H1 (cell line): ENCODE results near the gene KCNMB2. TPM values are rescaled to one million over a fixed set of nuclear protein-coding genes. Genes with fewer than 3 reads are reported as not detected.

Source experiments
- CTCF ChIA-PET: fragments of 300-600 bp; sonication (Branson Sonifier 250); formaldehyde crosslinking; loops from one replicate; lab custom pipeline; 2021; ENCODE audit not compliant: partially characterized antibody; lab: Charles Lee
- POLR2A ChIA-PET: fragments of 300-600 bp; sonication (Branson Sonifier 250); formaldehyde crosslinking; loops from one replicate; lab custom pipeline; 2021; ENCODE audit warnings: inconsistent platforms; ENCODE audit not compliant: partially characterized antibody; lab: Charles Lee
- DNase-seq, 2 experiments: peaks; one replicate each; pipeline versions ENCODE4 v3.0.0 to v3.0.0-alpha.2; 2010 to 2022; ENCODE audit warnings: low spot score in 2 of 2, low read depth in 1 of 2, mixed read lengths in 1 of 2
- FAIRE-seq: peaks from 2 replicates; lab custom pipeline; 2011; peaks lifted over from hg19 to GRCh38; lab: Jason Lieb, UNC
- H2AFZ ChIP-seq: 2 replicates; pipeline ENCODE4 v1.8.1; 2012; ENCODE audit warnings: low read length, inconsistent platforms
- H2AK5ac ChIP-seq: 2 replicates; pipeline ENCODE4 v1.6.1; 2013; ENCODE audit warnings: low read depth, low read length
- H2BK120ac ChIP-seq: replicated peaks from 2 replicates; pipeline ENCODE3; 2013; ENCODE audit warnings: low read depth, low read length, inconsistent platforms
- H2BK12ac ChIP-seq: 2 replicates; pipeline ENCODE4 v1.6.1; 2013; ENCODE audit warnings: low read depth, low read length
- H2BK15ac ChIP-seq: 2 replicates; pipeline ENCODE4 v1.6.1; 2013; ENCODE audit warnings: low read length
- H2BK20ac ChIP-seq: 2 replicates; pipeline ENCODE4 v1.6.1; 2013; ENCODE audit warnings: low read length
- H2BK5ac ChIP-seq: 2 replicates; pipeline ENCODE4 v1.6.1; 2013; ENCODE audit warnings: low read depth, low read length
- H3K14ac ChIP-seq: 2 replicates; pipeline ENCODE4 v1.6.1; 2013; ENCODE audit warnings: inconsistent platforms; ENCODE audit not compliant: insufficient read length
- H3K18ac ChIP-seq: 2 replicates; pipeline ENCODE4 v1.6.1; 2013; ENCODE audit warnings: low read length; ENCODE audit errors: extremely low read depth
- H3K23ac ChIP-seq: 2 replicates; pipeline ENCODE4 v1.6.1; 2013; ENCODE audit warnings: inconsistent platforms; ENCODE audit not compliant: insufficient read length
- H3K23me2 ChIP-seq: 2 replicates; pipeline ENCODE4 v1.6.1; 2013; ENCODE audit warnings: low read depth, low read length
- H3K27ac ChIP-seq: 2 replicates; pipeline ENCODE4 v1.6.1; 2011; ENCODE audit warnings: low read depth, low read length, inconsistent platforms
- H3K27me3 ChIP-seq, 4 experiments: replicated peaks in 1 of 4; 1 replicate in 1 of 4; 2 replicates in 3 of 4; pipeline versions ENCODE4 v1.6.1 to v1.8.1; 2011 to 2013; ENCODE audit warnings: low read length in 3 of 4, mild to moderate bottlenecking in 3 of 4, inconsistent platforms in 2 of 4, mixed read lengths in 2 of 4, moderate library complexity in 1 of 4; ENCODE audit not compliant: control insufficient read depth in 3 of 4, insufficient read depth in 3 of 4; ENCODE audit errors: extremely low read depth in 1 of 4
- H3K36me3 ChIP-seq, 4 experiments: 2 replicates each; pipeline versions ENCODE4 v1.6.1 to v1.8.1; 2011 to 2013; ENCODE audit warnings: mild to moderate bottlenecking in 4 of 4, low read length in 3 of 4, moderate library complexity in 2 of 4, control low read depth in 1 of 4, inconsistent platforms in 1 of 4; ENCODE audit not compliant: insufficient read depth in 4 of 4, control insufficient read depth in 2 of 4
- H3K4ac ChIP-seq: replicated peaks from 2 replicates; pipeline ENCODE3; 2013; ENCODE audit warnings: low read length, low read depth, mixed read lengths, inconsistent platforms; ENCODE audit not compliant: insufficient read length
- H3K4me1 ChIP-seq, 4 experiments: replicated peaks in 1 of 4; 1 replicate in 1 of 4; 2 replicates in 3 of 4; pipeline versions ENCODE4 v1.6.1 to v1.8.1; 2011 to 2013; ENCODE audit warnings: low read length in 3 of 4, inconsistent platforms in 2 of 4, mixed read lengths in 1 of 4; ENCODE audit not compliant: insufficient read depth in 4 of 4, control insufficient read depth in 3 of 4
- H3K4me2 ChIP-seq, 2 experiments: 2 replicates each; pipeline versions ENCODE4 v1.6.1 to v1.8.1; 2011 to 2013; ENCODE audit warnings: low read depth in 2 of 2, low read length in 2 of 2, control low read depth in 1 of 2, inconsistent platforms in 1 of 2, mild to moderate bottlenecking in 1 of 2; ENCODE audit not compliant: insufficient read depth in 1 of 2
- H3K4me3 ChIP-seq, 4 experiments: fragments of 200-600, 300-600 bp in 1 of 4; sonication (generic), shearing (Covaris generic), sonication (Bioruptor Twin) in 1 of 4; 2 replicates each; pipeline versions ENCODE4 v1.5.1 to v1.8.1; 2011 to 2016; ENCODE audit warnings: low read length in 4 of 4, low read depth in 3 of 4, control low read depth in 2 of 4, inconsistent platforms in 2 of 4, mild to moderate bottlenecking in 2 of 4, mixed read lengths in 1 of 4, moderate library complexity in 1 of 4; ENCODE audit not compliant: insufficient read depth in 2 of 4; ENCODE audit errors: extremely low read depth in 1 of 4
- H3K56ac ChIP-seq: replicated peaks from 2 replicates; pipeline ENCODE3; 2013; ENCODE audit warnings: low read depth, mild to moderate bottlenecking, mixed read lengths, low read length, inconsistent platforms; ENCODE audit not compliant: insufficient read length
- H3K79me1 ChIP-seq: 2 replicates; pipeline ENCODE4 v1.6.1; 2013; ENCODE audit warnings: low read depth, low read length, control low read depth
- H3K79me2 ChIP-seq, 2 experiments: 2 replicates each; pipeline versions ENCODE4 v1.6.1 to v1.8.1; 2012 to 2013; ENCODE audit warnings: low read length in 2 of 2, mild to moderate bottlenecking in 2 of 2, inconsistent platforms in 1 of 2; ENCODE audit not compliant: insufficient read depth in 2 of 2, control insufficient read depth in 1 of 2
- H3K9ac ChIP-seq, 4 experiments: replicated peaks in 1 of 4; 1 replicate in 1 of 4; 2 replicates in 3 of 4; pipeline versions ENCODE4 v1.6.1 to v1.8.1; 2011 to 2013; ENCODE audit warnings: low read depth in 3 of 4, low read length in 3 of 4, control low read depth in 2 of 4, mild to moderate bottlenecking in 2 of 4, moderate library complexity in 2 of 4, inconsistent platforms in 1 of 4; ENCODE audit errors: extremely low read depth in 1 of 4
- H3K9me3 ChIP-seq, 2 experiments: 2 replicates each; pipeline versions ENCODE4 v1.6.1 to v1.8.1; 2012 to 2013; ENCODE audit warnings: mild to moderate bottlenecking in 2 of 2, moderate library complexity in 2 of 2, control low read depth in 1 of 2, inconsistent platforms in 1 of 2, low read depth in 1 of 2, low read length in 1 of 2, mixed read lengths in 1 of 2; ENCODE audit not compliant: insufficient read depth in 2 of 2
- H4K20me1 ChIP-seq, 2 experiments: replicated peaks in 1 of 2; 2 replicates each; pipeline versions ENCODE3 to v1.8.1; 2011 to 2013; ENCODE audit warnings: inconsistent platforms in 2 of 2, low read length in 2 of 2, mild to moderate bottlenecking in 1 of 2; ENCODE audit not compliant: insufficient read depth in 2 of 2, control insufficient read depth in 1 of 2
- H4K5ac ChIP-seq: 2 replicates; pipeline ENCODE4 v1.6.1; 2013; ENCODE audit warnings: low read length, low read depth, mixed read lengths, inconsistent platforms; ENCODE audit not compliant: insufficient read length
- H4K8ac ChIP-seq: 2 replicates; pipeline ENCODE4 v1.8.0; 2013; ENCODE audit warnings: mild to moderate bottlenecking, moderate library complexity, low read length, inconsistent platforms; ENCODE audit not compliant: insufficient read depth; ENCODE audit errors: extremely low read depth
- H4K91ac ChIP-seq: replicated peaks from 2 replicates; pipeline ENCODE3; 2013; ENCODE audit warnings: low read length, mixed read lengths, inconsistent platforms; ENCODE audit not compliant: insufficient read length
- ASH2L ChIP-seq: fragments of 200-600, 300-600 bp; sonication (generic); IDR thresholded peaks from one replicate; pipeline ENCODE4 v1.7.1; 2017; ENCODE audit warnings: low read length
- BACH1 ChIP-seq: IDR thresholded peaks from 2 replicates; pipeline ENCODE4 v1.6.1; 2012; ENCODE audit warnings: low read length, improper control_type of control experiment
- BRCA1 ChIP-seq: IDR thresholded peaks from 2 replicates; pipeline ENCODE4 v1.6.1; 2012; ENCODE audit warnings: low read depth, low read length, improper control_type of control experiment
- MAFK ChIP-seq: IDR thresholded peaks from 2 replicates; pipeline ENCODE4 v1.6.1; 2012; ENCODE audit warnings: low read depth, mild to moderate bottlenecking, improper control_type of control experiment, low read length
- SIX5 ChIP-seq: IDR thresholded peaks from 2 replicates; pipeline ENCODE4 v1.6.1; 2011; ENCODE audit warnings: mild to moderate bottlenecking, low read depth, low read length
- WGBS, 2 experiments: shearing (Covaris generic) in 1 of 2; methylation state at CpG; one replicate each; pipeline versions ENCODE4 v1.1.6 to v1.1.7; 2013 to 2015; ENCODE audit warnings: low lambda C conversion rate in 2 of 2, mixed read lengths in 2 of 2, inconsistent platforms in 1 of 2, low coverage in 1 of 2, missing lambda C conversion rate in 1 of 2; ENCODE audit not compliant: insufficient replicate concordance in 2 of 2, insufficient coverage in 1 of 2, insufficient read length in 1 of 2; ENCODE audit errors: extremely low coverage in 1 of 2, missing lambda C conversion rate in 1 of 2; 5-methylcytosine and 5-hydroxymethylcytosine counted together
- polyA plus RNA-seq, 7 experiments: library from polyadenylated mRNA; depleted of rRNA in 3 of 7; stranded (reverse) in 5 of 7; unstranded in 2 of 7; fragments of >200 nt in 5 of 7; fragments of 200-250 nt in 2 of 7; gene quantifications; 1 replicate in 5 of 7; 2 replicates in 1 of 7; 4 replicates in 1 of 7; pipeline versions ENCODE4 v1.2.1 to v1.2.3, GENCODE V29; 2011 to 2013; ENCODE audit warnings: missing spikeins in 2 of 7, mixed read lengths in 2 of 7
- total RNA-seq: library from RNA; stranded (reverse); fragmentation: NEBNext Ultra II Directional; extraction: Animal tissue kit (Norgen Biotek cat#: 25700); gene quantifications from 2 replicates; pipeline ENCODE4 v1.2.1, GENCODE V29; 2021

KCNMB2 gene
- total and polyA plus RNA-seq, 2 of the 8 experiments (the other 6 are each of a cell fraction or from before 2014, with no cell fraction given): not detected

- Histone ChIP-seq H3K4me2 (no peak overlapping the region), H2AK5ac (no peak overlapping the region), H3K27me3 (no peaks in the 10 kb centered on the region), H2BK5ac (no peak overlapping the region), H4K8ac (no peak overlapping the region), H3K79me1 (no peaks in the 10 kb centered on the region), H3K56ac (no peak overlapping the region), H3K4me1 (no peaks in the 10 kb centered on the region), H4K91ac (no peak overlapping the region), H3K4ac (no peak overlapping the region), H2BK15ac (no peak overlapping the region), H4K5ac (no peak overlapping the region), H4K20me1 (no peaks in the 10 kb centered on the region), H2AFZ (no peak overlapping the region), H3K9me3 (no peaks in the 10 kb centered on the region), H3K23me2 (no peaks in the 10 kb centered on the region), H2BK12ac (no peak overlapping the region), H2BK120ac (no peak overlapping the region), H3K27ac (no peak overlapping the region), H3K18ac (no peak overlapping the region), H3K79me2 (no peaks in the 10 kb centered on the region), H3K36me3 (no peaks in the 10 kb centered on the region), H2BK20ac (no peak overlapping the region), H3K4me3 (no peak overlapping the region), H3K14ac (no peak overlapping the region), H3K9ac (no peak overlapping the region), H3K23ac (no peak overlapping the region)
- DNase-seq: no peak
- ChIA-PET POLR2A (no interaction called here), CTCF (interaction anchor here (0.9 to 1.8 kb wide), 3 partner anchors 11 to 502 kb away, joined by 3 to 4 read pairs (median 3); no protein-coding TSS in a partner anchor)
- no peak for TF ChIP-seq BACH1
- no peak for TF ChIP-seq SIX5
- no peak for TF ChIP-seq ASH2L
- no peak for TF ChIP-seq BRCA1
- no peak for TF ChIP-seq MAFK
- FAIRE-seq: no peak
- WGBS, 2 experiments: 88% methylated on average over 4 of the region's 4 CpGs; no CpG with 5 or more reads in 1 of the 2 experiments
Measured at GRCh38 chr3:178777718-178778411, 241.6 kb downstream of the KCNMB2 start.
